BJ (cell line): ENCODE data around the gene NOS1. TPM values are rescaled to one million over a fixed set of nuclear protein-coding genes. Genes with fewer than 3 reads are reported as not detected.

Source experiments
- CTCF ChIA-PET: fragments of 350-600 bp; formaldehyde crosslinking; extraction: SDS; loops from one replicate; lab custom pipeline; 2021; ENCODE audit warnings: antibody characterized with exemption, inconsistent platforms; lab: Yijun Ruan, JAX
- POLR2A ChIA-PET: fragments of 300-600 bp; sonication (Branson Sonifier 250); formaldehyde crosslinking; extraction: SDS; loops from one replicate; lab custom pipeline; 2021; ENCODE audit warnings: antibody characterized with exemption; lab: Charles Lee
- DNase-seq: peaks from one replicate; pipeline ENCODE4 v3.0.0-alpha.2; 2011; ENCODE audit warnings: low read depth
- H3K27me3 ChIP-seq: 2 replicates; pipeline ENCODE4 v1.6.0; 2011; ENCODE audit warnings: low read length; ENCODE audit not compliant: control insufficient read depth, insufficient read depth
- H3K36me3 ChIP-seq: 2 replicates; pipeline ENCODE4 v1.5.1; 2011; ENCODE audit warnings: low read length; ENCODE audit not compliant: control insufficient read depth, insufficient read depth
- H3K4me3 ChIP-seq: 2 replicates; pipeline ENCODE4 v1.5.1; 2011; ENCODE audit warnings: low read depth, mild to moderate bottlenecking, control low read depth, low read length
- polyA plus RNA-seq: library from polyadenylated mRNA; depleted of rRNA; stranded (reverse); fragments of >200 nt; gene quantifications from 2 replicates; pipeline ENCODE4 v1.2.3, GENCODE V29; 2011
- TF ChIP-seq, protein P1 (sequence below): IDR thresholded peaks from 2 replicates; pipeline ENCODE4 v1.5.1; 2011; ENCODE audit warnings: low read depth, mild to moderate bottlenecking, control low read depth, inconsistent platforms, low read length, moderate library complexity; ENCODE audit not compliant: insufficient read depth

The NOS1 gene
- polyA plus RNA-seq, 1 experiment, result not detected

DNA sequence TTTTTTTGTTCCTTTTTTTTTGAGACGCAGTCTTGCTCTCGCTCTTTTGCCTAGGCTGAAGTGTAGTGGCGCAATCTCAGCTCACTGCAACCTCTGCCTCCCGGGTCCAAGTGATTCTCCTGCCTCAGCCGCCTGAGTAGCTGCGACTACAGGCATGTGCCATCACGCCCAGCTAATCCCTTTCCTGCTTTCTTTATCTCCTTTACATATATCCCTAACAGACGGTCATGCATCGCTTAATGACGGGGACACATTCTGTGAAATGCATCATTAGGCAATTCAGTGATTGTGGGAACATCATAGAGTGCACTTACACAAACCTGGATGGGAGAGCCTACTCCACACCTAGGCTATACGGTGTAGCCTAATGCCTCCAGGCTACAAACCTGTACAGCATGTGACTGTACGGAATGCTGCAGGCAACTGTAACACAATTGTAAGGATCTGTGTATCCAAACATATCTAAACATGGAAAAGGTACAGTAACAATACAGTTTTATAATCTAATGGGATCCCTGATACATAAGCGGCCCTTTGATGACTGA, 32.8 kb downstream of the NOS1 start:
- TF ChIP-seq, protein P1, sequence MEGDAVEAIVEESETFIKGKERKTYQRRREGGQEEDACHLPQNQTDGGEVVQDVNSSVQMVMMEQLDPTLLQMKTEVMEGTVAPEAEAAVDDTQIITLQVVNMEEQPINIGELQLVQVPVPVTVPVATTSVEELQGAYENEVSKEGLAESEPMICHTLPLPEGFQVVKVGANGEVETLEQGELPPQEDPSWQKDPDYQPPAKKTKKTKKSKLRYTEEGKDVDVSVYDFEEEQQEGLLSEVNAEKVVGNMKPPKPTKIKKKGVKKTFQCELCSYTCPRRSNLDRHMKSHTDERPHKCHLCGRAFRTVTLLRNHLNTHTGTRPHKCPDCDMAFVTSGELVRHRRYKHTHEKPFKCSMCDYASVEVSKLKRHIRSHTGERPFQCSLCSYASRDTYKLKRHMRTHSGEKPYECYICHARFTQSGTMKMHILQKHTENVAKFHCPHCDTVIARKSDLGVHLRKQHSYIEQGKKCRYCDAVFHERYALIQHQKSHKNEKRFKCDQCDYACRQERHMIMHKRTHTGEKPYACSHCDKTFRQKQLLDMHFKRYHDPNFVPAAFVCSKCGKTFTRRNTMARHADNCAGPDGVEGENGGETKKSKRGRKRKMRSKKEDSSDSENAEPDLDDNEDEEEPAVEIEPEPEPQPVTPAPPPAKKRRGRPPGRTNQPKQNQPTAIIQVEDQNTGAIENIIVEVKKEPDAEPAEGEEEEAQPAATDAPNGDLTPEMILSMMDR, result no peak
- H3K27me3 ChIP-seq, result no peaks in the 10 kb centered on the region
- H3K36me3 ChIP-seq, result no peaks in the 10 kb centered on the region
- POLR2A ChIA-PET, result no interaction called here
- DNase-seq, result no peak
- H3K4me3 ChIP-seq, result no peak overlapping the region
- CTCF ChIA-PET, result no interaction called here

DNA sequence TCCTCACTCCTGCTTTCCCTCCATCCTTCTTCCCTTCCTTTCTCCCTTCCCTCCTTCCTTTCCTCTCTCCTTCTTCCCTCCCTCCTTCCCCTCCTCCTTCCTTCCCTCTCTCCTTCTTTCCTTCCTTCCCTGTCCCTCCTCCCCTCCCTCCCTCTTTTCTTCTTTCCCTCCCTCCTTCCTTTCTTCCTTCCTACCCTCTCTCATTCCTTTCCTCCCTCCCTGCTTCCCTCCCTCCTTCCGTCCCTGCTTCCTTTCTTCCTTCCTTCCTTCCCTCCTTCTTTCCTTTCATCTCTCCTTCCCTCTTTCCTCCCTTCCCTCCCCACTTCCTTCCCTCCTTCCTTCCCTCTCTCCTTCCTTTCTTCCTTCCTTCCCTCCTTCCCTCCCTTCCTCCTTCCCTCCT, 39.0 kb downstream of the NOS1 start:
- POLR2A ChIA-PET, result no interaction called here
- H3K4me3 ChIP-seq, result no peak overlapping the region
- DNase-seq, result no peak
- TF ChIP-seq, protein P1, result no peak
- H3K27me3 ChIP-seq, result no peaks in the 10 kb centered on the region
- no peaks in the 10 kb centered on the region for H3K36me3 ChIP-seq
- CTCF ChIA-PET, result no interaction called here

DNA sequence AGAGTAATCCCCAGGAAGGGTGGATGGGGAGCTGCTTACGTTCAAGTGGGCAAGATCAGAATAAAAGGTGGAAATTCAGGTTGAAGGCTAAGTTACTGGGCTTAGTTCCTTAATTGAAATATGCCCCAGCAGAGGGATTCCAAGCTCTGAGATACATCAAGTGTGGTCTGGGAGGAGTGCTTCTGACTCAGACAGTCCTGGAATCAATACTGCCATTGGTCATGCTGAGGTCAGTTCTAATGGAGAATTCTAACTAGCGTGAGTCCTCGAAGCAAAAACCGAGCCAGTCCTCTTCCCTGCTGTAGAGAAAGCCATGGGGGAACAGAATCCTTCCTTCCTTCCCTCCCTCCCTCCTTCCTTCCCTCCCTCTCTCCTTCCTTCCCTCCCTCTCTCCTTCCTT, 39.9 kb downstream of the NOS1 start:
- no peak for DNase-seq
- Histone ChIP-seq H3K4me3 (no peak overlapping the region), H3K36me3 (no peaks in the 10 kb centered on the region), H3K27me3 (no peaks in the 10 kb centered on the region)
- TF ChIP-seq, protein P1, result no peak
- POLR2A ChIA-PET, result no interaction called here
- CTCF ChIA-PET, result no interaction called here

DNA sequence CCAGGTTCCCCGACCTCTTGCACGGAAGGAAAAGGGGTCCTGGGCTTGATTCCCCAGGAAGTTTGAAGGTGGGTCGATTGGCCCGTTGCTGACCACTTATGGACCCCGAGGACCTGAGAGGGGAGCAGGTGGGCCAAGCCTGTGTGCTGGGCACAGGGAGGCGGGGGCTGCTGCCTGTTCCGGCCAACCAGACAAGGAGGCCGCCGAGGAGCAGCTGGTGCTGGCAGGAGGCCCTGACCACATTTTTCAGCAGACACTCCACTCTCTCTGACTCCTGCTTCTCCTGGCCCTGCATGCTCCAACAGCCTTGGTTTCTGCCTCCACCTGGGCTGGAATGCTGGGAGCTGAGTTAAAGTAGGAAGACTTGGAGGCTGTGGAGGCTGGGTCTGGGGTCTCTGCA, 42.8 kb downstream of the NOS1 start:
- H3K4me3 ChIP-seq, result no peak overlapping the region
- no peak for DNase-seq
- POLR2A ChIA-PET, result no interaction called here
- TF ChIP-seq, protein P1, result no peak
- no peaks in the 10 kb centered on the region for H3K36me3 ChIP-seq
- CTCF ChIA-PET, result no interaction called here
- no peaks in the 10 kb centered on the region for H3K27me3 ChIP-seq

DNA sequence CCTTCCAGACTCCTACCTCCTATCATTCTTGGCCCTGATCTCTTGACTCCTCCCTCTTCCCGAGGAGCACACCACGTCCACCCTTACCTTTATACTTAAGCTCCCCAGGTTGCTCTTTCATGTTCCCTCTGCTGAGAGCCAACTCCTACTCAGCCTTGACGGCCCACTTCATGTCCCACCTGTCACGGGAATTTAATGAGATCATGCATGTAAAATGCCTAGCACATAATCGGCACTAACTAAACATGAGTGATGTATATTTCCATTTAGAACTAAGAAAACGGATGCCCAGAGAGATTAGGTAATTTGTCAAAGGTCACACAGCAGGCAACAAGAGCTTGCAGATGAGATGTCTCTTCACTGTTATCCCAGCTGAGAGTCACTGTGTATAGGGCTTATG, 45.1 kb downstream of the NOS1 start:
- CTCF ChIA-PET, result no interaction called here
- POLR2A ChIA-PET, result no interaction called here

More for the DNA sequence above, 45.1 kb downstream of the NOS1 start:
- TF ChIP-seq, protein P1, result no peak
- Histone ChIP-seq H3K4me3 (no peak overlapping the region), H3K27me3 (no peaks in the 10 kb centered on the region), H3K36me3 (no peaks in the 10 kb centered on the region)
- DNase-seq, result no peak
